Activated CD4-positive, alpha-beta T cell treated with anti-CD3 and anti-CD28 coated beads, Interleukin-2, amount 10 ng/mL, durations not matched to agents 24 days and 14 days (primary cell): ENCODE measurements around the gene IQSEC1. TPM values are rescaled to one million over a fixed set of nuclear protein-coding genes. Genes with fewer than 3 reads are reported as not detected.

ENCODE experiments used
- DNase-seq: peaks from one replicate; pipeline ENCODE4 v3.0.0; 2022
- H3K27ac Mint-ChIP-seq: one replicate; pipeline ENCODE4 v1.8.0; 2022; ENCODE audit warnings: mild to moderate bottlenecking, mixed read lengths
- H3K27me3 Mint-ChIP-seq: one replicate; pipeline ENCODE4 v1.8.0; 2022; ENCODE audit warnings: mixed read lengths
- H3K36me3 Mint-ChIP-seq: one replicate; pipeline ENCODE4 v1.8.0; 2022; ENCODE audit warnings: low read depth, mild to moderate bottlenecking, mixed read lengths
- H3K4me1 Mint-ChIP-seq: one replicate; pipeline ENCODE4 v1.8.0; 2021; ENCODE audit warnings: mixed read lengths
- H3K4me3 Mint-ChIP-seq: one replicate; pipeline ENCODE4 v1.8.0; 2022; ENCODE audit warnings: mild to moderate bottlenecking, moderate library complexity, mixed read lengths
- H3K9me3 Mint-ChIP-seq: one replicate; pipeline ENCODE4 v1.8.0; 2021; ENCODE audit warnings: mixed read lengths
- intact Hi-C: fragments of 100-400 bp; cut with micrococcal nuclease; formaldehyde crosslinking; loops from one replicate; pipeline ENCODE4 v1.15.1; 2023
- total RNA-seq: library from RNA; stranded (reverse); gene quantifications from 2 replicates; pipeline ENCODE4 v1.2.3, GENCODE V29; 2022

IQSEC1 gene
- total RNA-seq, 1 donor from 2014 or later, result 22.5 TPM

DNA sequence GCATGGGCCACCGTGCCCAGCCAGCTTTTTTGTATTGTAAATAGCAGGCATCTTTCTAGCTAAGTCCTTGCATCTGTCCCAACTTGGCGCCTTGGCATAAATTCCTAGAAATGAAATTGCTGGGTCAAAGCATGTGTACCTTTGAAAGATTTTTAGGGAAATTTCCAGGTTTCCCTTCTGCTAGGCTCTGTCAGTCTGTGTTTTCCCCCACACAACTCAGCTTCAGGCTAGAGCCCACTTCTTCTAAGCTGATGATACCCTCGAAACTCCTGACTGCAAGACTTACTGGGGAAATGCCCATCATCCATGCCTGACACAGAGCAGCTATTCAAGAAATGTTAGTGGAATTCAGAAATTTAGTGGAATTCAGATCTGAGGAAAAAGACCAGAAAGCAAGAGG lies 221.0 kb downstream of the IQSEC1 start:
- intact Hi-C loops, result no loop called here
- no peaks in the 10 kb centered on the region for H3K4me1 Mint-ChIP-seq

More for the DNA sequence above, 221.0 kb downstream of the IQSEC1 start:
- Mint-ChIP-seq H3K27ac (no peak overlapping the region), H3K4me3 (no peak overlapping the region), H3K27me3 (peaks cover 16% of the 10 kb centered on the region), H3K36me3 (no peaks in the 10 kb centered on the region), H3K9me3 (no peaks in the 10 kb centered on the region)
- no peak for DNase-seq

Other genes starting within 250 kb of the IQSEC1 start
- 2,085 and 2,113 TPM in 2 replicates for gene RPL32, start 231.9 kb downstream of the IQSEC1 start, total RNA-seq